ENCODE results near the gene OSBPL3.

- TF ChIP-seq POLR2A (IDR thresholded peaks at IDR 0.05) (no peak), CTCF (IDR thresholded peaks at IDR 0.05) (no peak), EP300 (IDR thresholded peaks at IDR 0.05) (no peak), POLR2AphosphoS5 (IDR thresholded peaks at IDR 0.05) (no peak)
These were observed 9.3 kb downstream of the OSBPL3 start for GRCh38 chr7:24970676-24971075.
